ENCODE data around the gene RETNLB.

Gene RETNLB, protein sequence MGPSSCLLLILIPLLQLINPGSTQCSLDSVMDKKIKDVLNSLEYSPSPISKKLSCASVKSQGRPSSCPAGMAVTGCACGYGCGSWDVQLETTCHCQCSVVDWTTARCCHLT

DNA sequence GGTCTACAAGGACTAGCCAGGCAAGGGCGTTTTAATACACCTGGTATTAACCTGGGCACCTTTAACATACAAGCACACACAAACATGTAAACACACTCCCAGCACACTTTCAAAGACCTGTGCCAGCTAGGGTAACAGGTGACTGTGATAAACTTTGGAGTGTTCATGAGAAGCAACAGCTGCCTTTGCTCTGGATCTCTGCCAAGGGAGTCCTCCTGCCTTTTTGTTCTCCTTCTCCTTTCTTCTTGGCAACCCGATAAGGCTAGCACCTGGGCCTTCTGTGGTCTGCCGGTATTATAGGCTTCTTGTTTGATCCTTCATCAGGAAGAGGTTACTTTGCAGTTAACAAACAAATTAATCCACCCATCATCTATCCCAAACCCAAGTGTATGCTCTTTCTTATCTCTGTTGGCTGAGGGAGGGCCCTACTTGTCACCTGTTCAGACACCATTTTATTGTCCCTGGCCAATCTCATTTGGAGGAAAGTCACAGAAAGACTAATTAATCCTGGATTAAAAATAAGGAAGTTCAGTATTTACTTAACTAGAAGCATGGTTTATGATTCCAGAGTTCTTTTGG lies at the start of gene RETNLB:
Gene RETNLB (minus strand): TSS at position 7 of the 579 bp plus-strand sequence. CDS start 225 bp downstream, outside the sequence.
- DNase-seq (ENCODE audit: low read depth) = no peak

DNA sequence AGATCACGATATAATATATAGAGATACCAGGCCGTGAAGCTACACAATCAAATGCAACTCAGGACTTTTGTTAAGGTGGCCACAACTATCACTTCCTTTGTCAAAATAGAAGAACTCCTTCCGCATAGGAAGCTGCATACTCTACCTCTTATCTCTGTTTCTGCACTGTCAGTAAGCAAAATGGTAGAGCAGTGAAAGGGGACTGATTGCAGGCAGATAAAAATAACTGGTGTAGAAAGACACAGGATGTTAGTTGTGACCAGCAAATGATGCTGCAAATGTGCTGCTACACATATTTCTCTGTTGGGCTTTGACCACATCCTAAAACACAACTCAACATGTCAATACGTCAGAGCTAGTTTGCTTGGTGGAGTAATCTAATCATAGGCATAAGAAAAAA lies 49.1 kb upstream of the RETNLB start:
- DNase-seq (ENCODE audit: low read depth) = no peak

DNA sequence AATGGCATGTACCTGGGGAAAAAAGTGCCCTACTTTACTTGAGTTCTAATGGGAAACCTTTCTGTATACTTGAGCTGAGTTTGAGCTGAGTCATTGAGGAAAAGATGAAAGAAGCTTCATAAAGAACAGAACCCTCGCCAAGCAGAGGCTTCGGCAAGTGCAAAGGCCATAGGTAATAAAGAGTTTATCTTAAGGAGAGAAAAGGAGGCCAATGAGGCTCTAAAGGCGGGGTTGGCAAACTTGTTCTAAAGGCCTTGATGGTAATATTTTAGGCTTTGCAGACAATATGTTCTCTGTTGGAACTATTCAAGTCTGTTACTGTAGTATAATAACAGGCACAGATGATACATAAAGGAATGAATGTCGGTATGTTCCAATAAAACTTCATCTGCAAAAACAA lies 47.8 kb upstream of the RETNLB start:
- no peak for DNase-seq (ENCODE audit: low read depth)

DNA sequence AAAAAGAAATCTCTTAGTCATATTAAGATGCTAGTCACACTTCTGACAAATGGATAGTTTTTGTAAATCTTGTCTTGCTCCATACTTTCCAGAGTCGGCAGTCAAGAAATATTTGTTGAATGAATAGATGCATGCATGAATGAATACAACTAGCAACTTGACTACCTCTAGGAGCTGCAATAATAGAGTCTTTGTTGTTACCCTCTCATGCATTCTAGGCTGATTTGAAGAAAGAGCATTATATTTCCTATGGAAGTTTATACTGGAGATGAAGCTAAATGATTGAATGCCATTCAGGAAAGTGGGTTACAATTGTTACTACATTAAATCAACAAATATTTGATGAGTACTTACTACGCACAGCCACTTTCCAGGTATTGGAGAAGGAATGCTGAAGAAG lies 47.2 kb upstream of the RETNLB start:
- no peak for DNase-seq (ENCODE audit: low read depth)

DNA sequence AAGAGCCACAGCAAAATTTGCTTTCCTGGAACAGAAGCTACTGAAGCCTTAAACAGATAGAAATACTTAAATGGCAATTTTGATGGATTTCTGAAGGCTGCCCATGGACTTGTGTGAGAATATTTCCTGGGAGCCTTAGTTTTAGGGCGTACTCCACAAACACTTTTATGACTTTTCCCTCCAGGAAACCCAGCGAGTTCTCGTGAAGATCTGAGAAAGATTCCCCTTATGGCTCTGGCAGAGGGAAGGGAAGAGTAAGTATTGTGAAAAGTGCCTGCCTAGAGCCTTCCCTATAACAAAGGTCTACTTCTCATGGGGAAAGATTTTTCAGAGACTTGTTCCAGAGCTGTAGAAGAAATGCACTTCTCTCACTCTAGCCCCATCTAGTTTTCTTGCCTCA lies 34.3 kb upstream of the RETNLB start:
- DNase-seq (ENCODE audit: low read depth) = no peak

DNA sequence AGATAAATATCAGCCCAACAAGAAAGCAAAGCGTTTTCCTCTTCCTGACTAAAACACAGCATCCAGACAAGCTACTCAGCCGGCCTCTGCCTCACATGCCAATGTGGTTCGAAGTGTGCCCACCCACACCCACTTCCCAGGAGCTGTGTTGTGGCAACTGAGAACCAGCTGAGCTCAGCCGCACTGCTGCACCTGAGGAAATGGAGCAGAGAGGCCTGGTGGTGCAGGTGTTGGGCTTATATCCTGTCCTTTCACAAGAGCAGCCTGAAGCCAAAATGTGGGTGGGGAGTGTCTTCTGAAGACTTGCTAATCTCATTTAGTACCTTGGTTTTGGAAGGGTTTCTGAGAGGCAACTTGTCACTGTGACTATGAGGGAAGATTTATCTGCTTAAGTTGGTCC lies 23.0 kb upstream of the RETNLB start:
- no peak for DNase-seq (ENCODE audit: low read depth)

DNA sequence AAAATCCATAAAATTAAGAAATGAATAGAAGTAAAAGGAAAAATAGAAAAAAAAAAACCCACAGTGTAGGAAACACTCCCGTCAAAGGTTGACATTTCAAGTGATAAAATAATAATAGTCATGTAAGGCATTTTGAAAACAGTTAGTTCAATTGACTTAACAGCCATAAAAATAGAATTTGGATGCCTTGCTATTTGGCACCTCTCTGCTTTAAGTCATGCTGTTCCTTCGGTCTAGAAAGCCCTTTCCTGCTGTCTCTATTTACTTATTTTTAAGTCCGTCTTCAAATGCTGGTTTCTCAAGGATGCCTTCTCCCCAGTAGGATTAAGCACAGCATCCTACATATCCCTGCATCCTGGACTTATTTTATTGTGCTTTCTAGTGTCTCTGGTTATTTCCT lies 22.3 kb upstream of the RETNLB start:
- no peak for DNase-seq (ENCODE audit: low read depth)

DNA sequence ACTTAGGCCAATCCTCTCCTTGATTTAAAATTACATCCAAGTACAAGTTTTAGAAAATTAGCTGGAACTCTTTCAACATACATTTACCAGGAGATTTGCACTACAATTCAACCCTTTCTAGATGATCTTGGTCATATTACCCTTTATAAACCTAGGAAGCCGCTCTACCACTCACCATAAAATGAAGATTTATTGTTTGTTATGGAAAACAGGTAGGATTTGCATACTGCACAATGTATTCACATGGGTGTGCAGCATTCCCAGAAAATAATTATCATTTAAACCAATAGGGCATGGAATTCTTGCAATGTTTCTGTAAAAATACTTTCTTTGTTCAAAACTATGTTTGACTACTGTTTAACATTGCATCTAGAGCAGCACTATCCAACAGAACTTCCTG lies 18.4 kb upstream of the RETNLB start:
- DNase-seq (ENCODE audit: low read depth) = no peak

DNA sequence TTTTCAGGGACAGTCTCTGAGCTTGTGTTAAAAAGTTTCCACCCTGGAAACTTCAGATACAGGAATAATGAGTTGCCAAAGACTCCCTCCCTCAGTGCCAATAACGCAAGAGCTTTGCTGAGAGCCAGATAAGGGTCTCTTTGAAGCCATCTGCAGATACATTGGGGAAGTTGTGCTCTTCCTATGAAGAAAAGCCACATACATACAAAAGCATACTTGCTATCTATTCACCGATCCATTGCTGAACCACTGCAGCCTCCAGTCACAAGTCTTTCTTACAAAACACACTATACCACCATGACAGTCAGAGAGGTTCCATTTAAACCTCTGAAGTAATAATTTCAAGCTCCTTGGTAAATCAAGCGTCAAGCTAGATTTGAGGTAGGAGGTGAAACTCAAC lies 10.0 kb upstream of the RETNLB start:
- DNase-seq (ENCODE audit: low read depth) = no peak

DNA sequence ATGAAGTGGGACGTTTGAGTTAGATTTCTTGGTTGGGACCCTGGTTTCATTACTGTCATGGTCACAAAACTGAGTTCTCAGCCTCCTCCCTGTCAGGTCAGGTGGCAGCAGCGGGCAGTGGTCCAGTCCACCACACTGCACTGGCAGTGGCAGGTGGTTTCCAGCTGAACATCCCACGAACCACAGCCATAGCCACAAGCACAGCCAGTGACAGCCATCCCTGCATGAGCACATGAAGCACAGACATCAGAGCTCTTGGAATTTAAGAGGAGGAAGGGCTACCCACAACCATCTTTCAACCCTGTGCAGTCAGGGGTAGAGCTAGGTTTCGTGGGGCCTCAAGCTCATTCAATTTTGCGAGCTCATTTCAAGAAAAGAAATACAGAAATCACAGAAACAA lies 1.5 kb downstream of the RETNLB start:
- DNase-seq (ENCODE audit: low read depth) = no peak

DNA sequence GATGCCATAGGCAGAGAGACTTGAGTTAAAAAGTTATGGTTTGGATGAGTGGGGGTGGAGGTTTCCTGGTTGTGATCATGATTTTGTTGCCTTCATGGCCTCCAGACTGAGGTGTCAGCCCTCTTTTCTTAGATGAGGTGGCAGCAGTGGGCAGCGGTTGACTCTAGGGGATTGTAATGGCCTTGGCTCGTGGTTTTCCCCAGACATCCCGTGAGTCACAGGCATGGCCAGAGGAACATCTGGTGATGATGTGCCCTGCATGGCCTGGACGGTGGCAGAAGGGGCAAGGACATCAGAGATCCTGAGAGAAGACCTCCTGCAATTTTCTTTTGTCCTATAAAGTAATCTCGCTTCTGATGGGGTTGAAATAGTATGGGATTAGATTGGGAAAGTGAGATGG lies 12.4 kb downstream of the RETNLB start:
- DNase-seq (ENCODE audit: low read depth) = no peak

DNA sequence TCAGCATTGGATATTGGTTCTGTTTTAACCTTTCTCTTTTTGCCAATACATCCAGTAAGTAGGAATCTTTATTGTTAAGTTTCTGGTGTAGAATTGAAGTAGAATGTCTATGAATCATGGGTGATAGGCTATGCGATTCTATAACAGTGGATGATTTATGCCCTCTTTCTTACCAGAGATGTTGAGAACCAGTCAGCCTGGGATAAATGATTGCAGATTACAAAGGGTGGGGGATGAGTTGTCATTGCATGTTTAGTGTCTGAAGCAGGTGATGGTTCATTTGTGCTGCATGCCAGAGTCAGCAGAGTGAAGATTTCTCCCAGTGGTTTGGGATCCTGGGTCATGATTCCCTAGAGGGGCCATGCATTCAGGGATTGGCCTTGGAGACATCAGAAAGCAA lies 14.3 kb downstream of the RETNLB start:
- no peak for DNase-seq (ENCODE audit: low read depth)

DNA sequence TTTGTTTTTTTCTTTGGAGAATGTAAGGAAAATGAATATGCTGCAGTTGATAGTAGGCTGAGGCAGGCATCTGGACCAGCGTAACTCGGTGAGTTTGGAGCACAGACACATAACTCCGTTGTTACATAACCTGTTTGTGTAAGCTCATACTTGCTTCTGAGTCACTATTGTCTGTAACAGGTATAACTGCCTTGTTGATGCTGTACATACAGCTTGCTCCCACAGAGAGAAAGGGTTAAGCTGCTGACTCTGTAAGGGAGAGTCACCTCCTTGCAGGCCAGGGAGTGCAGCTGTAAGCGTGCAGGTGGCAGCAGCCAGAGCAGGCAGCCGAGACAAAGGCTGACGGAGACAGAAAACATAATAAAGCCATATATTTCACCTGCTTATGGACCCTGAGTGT lies 20.4 kb downstream of the RETNLB start:
- no peak for DNase-seq (ENCODE audit: low read depth)

DNA sequence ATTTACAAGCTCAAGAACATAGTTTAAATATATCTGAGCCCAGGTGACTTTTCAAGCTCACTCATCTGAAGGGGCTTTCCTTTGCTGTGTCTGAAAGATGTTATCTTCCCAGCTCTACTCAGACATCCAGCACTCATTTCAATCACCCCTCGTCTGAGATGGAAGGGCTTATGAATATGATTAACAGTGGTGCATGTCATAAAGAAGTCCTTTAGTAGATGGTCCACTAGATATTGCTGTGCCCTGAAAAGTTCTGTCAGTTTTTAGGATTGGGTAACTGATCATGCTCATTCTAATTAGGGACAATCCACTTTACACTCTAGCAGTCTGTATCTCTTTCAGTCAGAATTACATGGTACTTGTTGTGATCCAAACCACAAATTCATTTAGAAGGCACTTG lies 28.3 kb downstream of the RETNLB start:
- DNase-seq (ENCODE audit: low read depth) = no peak

DNA sequence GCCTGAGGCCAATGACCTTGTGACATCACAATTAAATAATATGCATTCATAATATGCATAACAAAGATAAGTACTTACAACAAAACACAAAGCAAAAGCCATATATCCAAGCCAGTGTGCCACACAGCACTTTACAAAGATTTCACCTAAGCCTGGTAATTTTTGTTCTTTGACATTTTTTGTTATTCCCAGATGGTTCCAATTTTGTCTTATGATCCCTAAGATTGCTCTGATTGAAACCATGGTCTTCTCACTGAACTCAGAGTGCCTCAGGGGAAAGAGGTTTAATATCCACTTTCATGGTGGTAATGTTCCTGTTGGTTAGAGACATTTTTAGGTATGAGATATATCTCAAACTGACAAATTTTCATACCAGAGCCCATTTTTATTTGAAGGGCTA lies 29.1 kb downstream of the RETNLB start:
- no peak for DNase-seq (ENCODE audit: low read depth)

DNA sequence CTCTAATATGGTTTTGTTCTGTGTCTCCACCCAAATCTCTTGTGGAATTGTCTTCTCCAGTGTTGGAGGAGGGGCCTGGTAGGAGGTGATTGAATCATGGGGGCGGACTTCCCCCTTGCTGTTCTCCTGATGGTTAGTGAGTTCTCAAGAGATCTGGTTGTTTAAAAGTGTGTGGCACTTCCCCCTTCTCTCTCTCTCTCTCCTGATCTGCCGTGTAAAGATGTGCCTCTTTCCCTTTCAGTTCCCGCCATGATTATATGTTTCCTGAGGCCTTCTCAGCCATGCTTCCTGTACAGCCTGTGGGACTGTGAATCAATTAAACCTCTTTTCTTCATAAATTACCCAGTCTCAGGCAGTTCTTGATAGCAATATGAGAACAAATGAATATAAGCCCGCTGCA lies 33.1 kb downstream of the RETNLB start:
- DNase-seq (ENCODE audit: low read depth) = no peak

DNA sequence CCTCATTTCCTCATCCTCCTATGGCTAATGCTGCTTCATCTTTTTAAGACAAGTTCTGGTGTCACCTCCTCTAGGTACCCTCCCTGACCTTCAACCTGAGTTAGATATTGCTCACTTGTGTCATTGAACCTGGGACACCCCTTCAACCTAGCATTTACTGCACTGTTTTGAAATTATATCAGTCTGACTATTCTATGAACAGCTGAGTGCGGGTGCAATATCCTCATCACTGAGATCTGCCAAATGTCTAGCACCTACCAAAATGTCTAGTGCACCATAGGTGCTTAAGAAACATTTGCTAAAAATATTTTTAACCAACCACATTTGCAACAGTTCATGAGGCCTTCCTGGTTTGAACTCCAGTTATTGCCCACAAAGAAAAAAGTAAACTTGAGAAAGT lies 34.5 kb downstream of the RETNLB start:
- no peak for DNase-seq (ENCODE audit: low read depth)

DNA sequence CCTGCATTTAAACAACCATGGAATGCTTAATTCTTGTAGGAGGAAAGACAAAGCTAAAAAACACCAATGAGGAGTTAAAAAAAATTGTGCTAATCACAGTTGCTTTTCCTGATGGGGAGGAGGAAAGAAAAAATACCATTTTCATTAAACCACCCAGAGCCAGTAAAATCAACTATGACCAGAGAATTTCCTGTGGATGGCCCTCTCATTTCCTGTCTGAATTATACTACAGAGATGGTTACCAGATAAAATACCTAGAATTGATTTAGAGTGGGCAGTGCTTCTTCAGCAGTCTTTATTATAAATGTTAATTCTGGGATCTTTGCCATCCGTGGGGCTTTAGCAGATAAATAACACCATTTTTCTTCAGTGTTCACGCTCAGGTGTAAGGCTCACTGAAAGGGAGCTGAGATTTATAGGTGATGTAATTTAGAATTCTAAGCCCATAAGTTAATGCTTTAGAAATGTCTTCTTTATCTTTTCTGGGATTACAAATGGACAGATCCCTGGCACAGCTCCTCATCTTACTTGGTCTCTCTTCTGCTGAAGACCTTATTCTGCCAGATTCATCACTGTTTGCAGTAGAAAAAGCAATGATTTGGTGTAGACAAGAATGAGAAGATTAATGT lies 37.9 kb downstream of the RETNLB start:
- DNase-seq (ENCODE audit: low read depth) = no peak

DNA sequence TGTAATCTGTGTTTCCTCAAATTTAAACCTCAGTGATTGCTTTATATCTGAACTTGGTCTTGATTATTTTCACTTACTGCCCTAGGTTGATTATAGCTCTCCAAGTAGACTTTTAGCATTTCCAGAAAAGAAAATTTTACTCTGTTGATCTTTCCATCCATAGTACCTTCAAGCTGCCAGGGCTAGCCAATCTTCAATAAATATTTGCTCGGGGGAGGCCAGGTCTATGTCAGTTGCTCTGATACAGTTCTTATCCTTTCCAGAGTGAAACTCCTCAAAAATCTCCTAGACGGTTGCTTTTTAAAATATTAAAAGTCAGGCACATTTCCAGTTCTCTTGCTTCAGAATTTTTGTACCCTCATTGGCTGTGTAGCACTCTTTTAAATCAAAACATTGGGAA lies 38.8 kb downstream of the RETNLB start:
- DNase-seq (ENCODE audit: low read depth) = no peak

DNA sequence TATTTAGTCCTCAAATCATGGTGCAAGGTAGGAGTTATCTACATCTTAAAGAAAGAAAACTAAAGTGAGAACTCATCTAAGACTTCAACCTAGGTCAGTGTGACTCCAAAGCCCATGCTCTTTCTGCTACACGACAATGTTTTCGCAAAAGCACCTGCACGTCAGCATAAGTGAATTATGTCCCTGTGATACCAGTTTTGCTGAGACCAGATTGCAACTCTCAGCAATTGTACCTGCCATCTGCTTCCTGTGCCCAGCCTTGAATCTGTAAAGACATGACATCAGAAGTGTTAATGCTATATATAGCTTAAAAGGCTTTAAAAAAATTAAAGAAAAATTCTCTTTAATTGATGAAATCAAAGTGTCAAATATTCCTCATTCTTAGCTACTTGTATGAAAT lies 43.4 kb downstream of the RETNLB start:
- DNase-seq (ENCODE audit: low read depth) = no peak

DNA sequence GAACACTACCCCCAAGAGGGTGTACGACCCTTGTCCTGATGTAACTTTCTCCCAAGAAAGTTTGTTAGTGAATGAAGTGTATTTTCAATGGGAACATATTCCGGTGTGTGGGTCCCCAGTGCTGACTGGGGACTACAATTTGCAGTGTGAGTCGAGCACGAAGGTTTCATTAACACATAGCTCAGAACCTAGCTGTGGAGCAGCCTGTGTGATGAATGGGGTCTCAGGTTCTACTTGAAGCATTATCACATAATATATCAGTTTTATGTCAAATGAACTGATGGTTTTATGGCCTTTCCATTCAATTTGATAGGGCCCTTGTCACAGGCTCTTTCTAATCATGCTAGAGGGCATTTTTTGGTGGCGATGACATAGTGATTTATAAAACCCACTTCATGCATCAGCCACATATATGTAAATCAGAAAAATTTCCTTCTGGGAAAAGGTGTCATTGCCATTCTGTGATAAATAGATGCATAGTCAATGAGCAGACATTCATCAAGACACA lies 44.1 kb downstream of the RETNLB start:
- DNase-seq (ENCODE audit: low read depth) = no peak
